Tibial nerve (tissue), 4 donors: ENCODE results near the gene SCAI. TPM values are rescaled to one million over a fixed set of nuclear protein-coding genes. Genes with fewer than 3 reads are reported as not detected.

Source experiments
- DNase-seq, 2 donors: peaks; one replicate each; pipeline ENCODE4 v3.0.0-alpha.2; 2019; ENCODE audit warnings: low spot score in 2 of 2
- H3K27ac ChIP-seq, 4 donors: fragments of 200-600 bp; sonication (generic) in 3 of 4; one replicate each; pipeline ENCODE4 v1.5.1; 2017 to 2019; ENCODE audit warnings: mild to moderate bottlenecking in 1 of 4
- H3K27me3 ChIP-seq, 2 donors: fragments of 200-600 bp; sonication (generic) in 1 of 2; one replicate each; pipeline versions ENCODE4 v1.5.1 to v1.6.0; 2017 to 2019
- H3K36me3 ChIP-seq, 3 donors: fragments of 200-600 bp; sonication (generic); one replicate each; pipeline ENCODE4 v1.5.1; 2018 to 2019
- H3K4me1 ChIP-seq, 4 donors: fragments of 200-600 bp; sonication (generic) in 3 of 4; one replicate each; pipeline ENCODE4 v1.5.1; 2017 to 2019
- H3K4me3 ChIP-seq, 4 donors: fragments of 200-600 bp; sonication (generic) in 3 of 4; one replicate each; pipeline ENCODE4 v1.5.1; 2017 to 2019; ENCODE audit warnings: mild to moderate bottlenecking in 1 of 4, moderate library complexity in 1 of 4
- H3K9me3 ChIP-seq, 4 donors: fragments of 200-600 bp; sonication (generic) in 3 of 4; one replicate each; pipeline ENCODE4 v1.5.1; 2017 to 2019
- CTCF ChIP-seq, 5 experiments: fragments of 200-600 bp in 3 of 5; fragments of 450-650 bp in 2 of 5; sonication (generic) in 3 of 5; IDR thresholded peaks; one replicate each; pipeline ENCODE4 v1.5.1; 2016 to 2019; ENCODE audit warnings: antibody characterized with exemption in 5 of 5, mild to moderate bottlenecking in 3 of 5, moderate library complexity in 2 of 5
- EP300 ChIP-seq, 2 donors: sonication (generic); formaldehyde crosslinking; IDR thresholded peaks; one replicate each; pipeline ENCODE4 v1.6.1; 2017; ENCODE audit warnings: antibody characterized with exemption in 2 of 2, mild to moderate bottlenecking in 1 of 2
- POLR2A ChIP-seq, 2 donors: fragments of 450-650 bp; IDR thresholded peaks; one replicate each; pipeline ENCODE4 v1.6.1; 2017; ENCODE audit warnings: antibody characterized with exemption in 2 of 2, mild to moderate bottlenecking in 2 of 2, moderate library complexity in 2 of 2
- WGBS, 2 donors: methylation state at CpG; one replicate each; pipeline ENCODE4 v1.1.5; 2018; 5-methylcytosine and 5-hydroxymethylcytosine counted together
- total RNA-seq, 4 donors: library from RNA; depleted of rRNA; stranded (reverse); fragments of >200 nt; gene quantifications; one replicate each; pipeline ENCODE4 v1.1.0, GENCODE V29; 2016

SCAI gene
- total RNA-seq, 4 donors from 2014 or later: 8.8 to 19.2 (median 9.4) TPM

GRCh38 chr9:125106285-125106893, 36.9 kb downstream of the SCAI start:
- TF ChIP-seq CTCF (IDR thresholded peaks at IDR 0.05): no peak
- TF ChIP-seq EP300 (IDR thresholded peaks at IDR 0.05): no peak
- no peak for TF ChIP-seq POLR2A (IDR thresholded peaks at IDR 0.05)
- Histone ChIP-seq H3K27ac (no peak overlapping the region), H3K4me1 (peaks cover 0 to 4% (median 0%) of the 10 kb centered on the region in 4 donors), H3K36me3 (no peaks in the 10 kb centered on the region), H3K4me3 (no peak overlapping the region), H3K9me3 (no peaks in the 10 kb centered on the region), H3K27me3 (no peaks in the 10 kb centered on the region)
- DNase-seq: no peak

- no peaks in the 10 kb centered on the region for H3K9me3 ChIP-seq
- no peak overlapping the region for H3K4me3 ChIP-seq
- no peak for TF ChIP-seq EP300 (IDR thresholded peaks at IDR 0.05)
- TF ChIP-seq POLR2A (IDR thresholded peaks at IDR 0.05): no peak
- TF ChIP-seq CTCF (IDR thresholded peaks at IDR 0.05): no peak
- 57 to 61% methylated on average over 3 of the region's 3 CpGs for WGBS, 2 donors
- H3K4me1 ChIP-seq: peaks cover 0 to 10% (median 0%) of the 10 kb centered on the region in 4 donors
- no peaks in the 10 kb centered on the region for H3K27me3 ChIP-seq
- no peak overlapping the region for H3K27ac ChIP-seq
- no peak for DNase-seq
- no peaks in the 10 kb centered on the region for H3K36me3 ChIP-seq
Observed at GRCh38 chr9:125103770-125104460, 39.4 kb downstream of the SCAI start.

- TF ChIP-seq EP300 (IDR thresholded peaks at IDR 0.05) (no peak), POLR2A (IDR thresholded peaks at IDR 0.05) (no peak), CTCF (IDR thresholded peaks at IDR 0.05) (no peak)
- Histone ChIP-seq H3K4me3 (no peak overlapping the region), H3K27me3 (no peaks in the 10 kb centered on the region), H3K9me3 (no peaks in the 10 kb centered on the region), H3K27ac (no peak overlapping the region), H3K4me1 (peaks cover 0 to 19% (median 0%) of the 10 kb centered on the region in 4 donors), H3K36me3 (no peaks in the 10 kb centered on the region)
- 94 to 98% methylated on average over 1 of the region's 1 CpG for WGBS, 2 donors
- no peak for DNase-seq
Observed at GRCh38 chr9:125103021-125103420, 40.3 kb downstream of the SCAI start.

- 77 to 78% methylated on average over 4 of the region's 4 CpGs for WGBS, 2 donors
- TF ChIP-seq POLR2A (IDR thresholded peaks at IDR 0.05) (no peak), EP300 (IDR thresholded peaks at IDR 0.05) (no peak), CTCF (IDR thresholded peaks at IDR 0.05) (no peak)
- no peak for DNase-seq
- H3K4me1 ChIP-seq: peaks cover 0 to 14% (median 0%) of the 10 kb centered on the region in 4 donors
- no peaks in the 10 kb centered on the region for H3K36me3 ChIP-seq
- no peak overlapping the region for H3K27ac ChIP-seq
- no peaks in the 10 kb centered on the region for H3K9me3 ChIP-seq
- H3K27me3 ChIP-seq: no peaks in the 10 kb centered on the region
- no peak overlapping the region for H3K4me3 ChIP-seq
Observed at GRCh38 chr9:125100822-125101221, 42.5 kb downstream of the SCAI start.

- H3K9me3 ChIP-seq: no peaks in the 10 kb centered on the region
- no peak for DNase-seq
- H3K27ac ChIP-seq: no peak overlapping the region
- H3K36me3 ChIP-seq: no peaks in the 10 kb centered on the region
- 79 to 80% methylated on average over 3 of the region's 3 CpGs for WGBS, 2 donors
- TF ChIP-seq POLR2A (IDR thresholded peaks at IDR 0.05) (no peak), EP300 (IDR thresholded peaks at IDR 0.05) (no peak), CTCF (IDR thresholded peaks at IDR 0.05) (no peak)
- peaks cover 0 to 14% (median 0%) of the 10 kb centered on the region in 4 donors for H3K4me1 ChIP-seq
- H3K4me3 ChIP-seq: no peak overlapping the region
- H3K27me3 ChIP-seq: no peaks in the 10 kb centered on the region
Observed at GRCh38 chr9:125099816-125100215, 43.5 kb downstream of the SCAI start.
